GM12864 (cell line): Measurements from ENCODE around the gene JKAMP.
A peak's percentile ranks its signal among the peaks of the same experiment; 100 is the strongest.

Source experiments
- DNase-seq: peaks from one replicate; pipeline ENCODE4 v3.0.0-alpha.2; 2011; ENCODE audit warnings: low read depth
- H3K4me3 ChIP-seq: 2 replicates; pipeline ENCODE4 v1.5.1; 2011; ENCODE audit warnings: mild to moderate bottlenecking, low read depth, low read length, control low read depth
- CTCF ChIP-seq: IDR thresholded peaks from 2 replicates; pipeline ENCODE4 v1.5.1; 2011; ENCODE audit warnings: low read depth, mild to moderate bottlenecking, moderate library complexity, low read length, control low read depth, inconsistent platforms; ENCODE audit errors: missing control alignments

The JKAMP gene

DNA sequence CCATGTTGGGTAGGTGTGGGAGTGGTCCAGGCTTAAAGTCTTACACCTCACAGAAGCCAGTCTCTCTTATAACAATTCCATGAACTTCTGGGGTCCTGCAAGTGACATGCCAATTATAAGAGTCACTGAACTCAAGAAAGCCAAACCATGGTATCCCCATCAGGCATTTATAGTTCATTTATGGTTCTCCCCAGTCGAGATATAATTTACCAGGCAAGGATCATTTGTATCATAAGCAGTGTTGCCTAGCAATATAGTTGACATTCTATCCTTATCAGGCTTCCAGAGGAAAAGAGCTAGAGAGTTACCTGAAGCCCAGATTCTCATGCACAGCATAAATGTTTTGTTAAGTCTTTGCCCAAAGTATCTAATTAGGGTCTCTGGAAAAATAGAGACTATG lies 8.1 kb downstream of the JKAMP start:
- H3K4me3 ChIP-seq = no peak overlapping the region
- TF ChIP-seq CTCF = no peak
- DNase-seq = no peak

DNA sequence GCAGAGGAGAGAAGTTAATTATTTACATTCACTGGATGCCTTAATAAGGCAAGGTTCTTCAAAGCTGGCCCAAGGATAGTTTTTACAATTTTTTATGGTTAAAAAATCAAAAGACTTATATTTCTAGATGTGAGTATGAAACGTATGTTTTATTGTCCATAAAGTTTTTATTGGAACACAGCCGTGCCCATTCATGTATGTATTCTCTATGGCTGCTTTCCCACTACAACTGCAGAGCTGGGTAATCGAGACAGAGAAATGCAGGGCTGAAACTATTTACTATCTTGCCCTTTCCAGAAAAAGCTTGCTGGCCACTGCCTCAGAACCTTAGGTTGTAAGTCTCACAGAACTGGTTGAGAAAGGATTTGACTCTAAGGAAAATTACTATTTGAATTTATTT lies 16.4 kb downstream of the JKAMP start:
- H3K4me3 ChIP-seq = no peak overlapping the region
- no peak for DNase-seq
- no peak for TF ChIP-seq CTCF

GRCh38 chr14:59503256-59503655 lies 18.9 kb downstream of the JKAMP start:
- H3K4me3 ChIP-seq = no peak overlapping the region
- no peak for TF ChIP-seq CTCF
- DNase-seq = no peak

GRCh38 chr14:59507063-59507751 lies 22.9 kb downstream of the JKAMP start:
- no peak overlapping the region for H3K4me3 ChIP-seq
- TF ChIP-seq CTCF = peak; percentile 94
- no peak for DNase-seq

DNA sequence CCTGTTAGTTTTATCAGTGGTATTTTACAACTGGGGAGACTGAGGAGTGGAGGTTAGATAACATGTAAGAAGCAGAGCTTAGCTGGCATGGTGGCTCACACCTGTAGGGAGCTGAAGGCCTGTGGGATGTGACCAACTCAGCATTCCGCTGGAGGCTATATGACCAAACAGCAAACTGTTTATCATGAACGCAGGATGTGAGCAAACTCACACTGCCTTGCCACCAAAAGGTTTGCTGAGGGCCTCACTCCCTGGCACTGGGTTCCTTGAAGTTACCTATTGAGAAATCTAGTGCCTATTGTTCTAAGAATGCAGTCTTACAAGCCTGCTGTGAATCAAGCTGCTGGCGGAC lies 23.4 kb downstream of the JKAMP start:
- no peak for DNase-seq
- H3K4me3 ChIP-seq = no peak overlapping the region

GRCh38 chr14:59509101-59509500 lies 24.8 kb downstream of the JKAMP start:
- no peak overlapping the region for H3K4me3 ChIP-seq
- TF ChIP-seq CTCF = no peak
- DNase-seq = no peak

More for the DNA sequence above, 23.4 kb downstream of the JKAMP start:
- TF ChIP-seq CTCF = no peak

- DNase-seq = no peak
- TF ChIP-seq CTCF = no peak
- H3K4me3 ChIP-seq = no peak overlapping the region
Measured at GRCh38 chr14:59510001-59510400, 25.7 kb downstream of the JKAMP start.
